Chondrocyte (in vitro differentiated cells): ENCODE data around the gene TSPAN7. TPM values are rescaled to one million over a fixed set of nuclear protein-coding genes. Genes with fewer than 3 reads are reported as not detected.

Experiments used
- DNase-seq: peaks from one replicate; pipeline ENCODE4 v3.0.0; 2021; ENCODE audit warnings: mixed read lengths, low spot score
- H3K27ac Mint-ChIP-seq: one replicate; pipeline ENCODE4 v1.8.0; 2021; ENCODE audit warnings: mild to moderate bottlenecking, moderate library complexity, mixed read lengths; ENCODE audit not compliant: unreplicated experiment
- H3K27me3 Mint-ChIP-seq: 2 replicates; pipeline ENCODE4 v1.8.0; 2021; ENCODE audit warnings: low read depth, mixed read lengths
- H3K36me3 Mint-ChIP-seq: 2 replicates; pipeline ENCODE4 v1.8.0; 2021; ENCODE audit warnings: low read depth, mixed read lengths
- H3K4me1 Mint-ChIP-seq: 2 replicates; pipeline ENCODE4 v1.8.0; 2021; ENCODE audit warnings: low read depth, mild to moderate bottlenecking, mixed read lengths
- H3K4me3 Mint-ChIP-seq: one replicate; pipeline ENCODE4 v1.8.0; 2021; ENCODE audit warnings: mild to moderate bottlenecking, moderate library complexity, mixed read lengths; ENCODE audit not compliant: unreplicated experiment
- H3K9me3 Mint-ChIP-seq: 2 replicates; pipeline ENCODE4 v1.8.0; 2021; ENCODE audit warnings: low read depth, mixed read lengths
- CTCF ChIP-seq: fragments of 200-600 bp; sonication (generic); IDR thresholded peaks from 2 replicates; pipeline ENCODE4 v1.5.0; 2021; ENCODE audit warnings: antibody characterized with exemption, mild to moderate bottlenecking, moderate library complexity
- total RNA-seq: library from RNA; stranded (reverse); gene quantifications from 3 replicates; pipeline ENCODE4 v1.2.1, GENCODE V29; 2021

The TSPAN7 gene
- total RNA-seq, 1 donor from 2014 or later = not detected

DNA sequence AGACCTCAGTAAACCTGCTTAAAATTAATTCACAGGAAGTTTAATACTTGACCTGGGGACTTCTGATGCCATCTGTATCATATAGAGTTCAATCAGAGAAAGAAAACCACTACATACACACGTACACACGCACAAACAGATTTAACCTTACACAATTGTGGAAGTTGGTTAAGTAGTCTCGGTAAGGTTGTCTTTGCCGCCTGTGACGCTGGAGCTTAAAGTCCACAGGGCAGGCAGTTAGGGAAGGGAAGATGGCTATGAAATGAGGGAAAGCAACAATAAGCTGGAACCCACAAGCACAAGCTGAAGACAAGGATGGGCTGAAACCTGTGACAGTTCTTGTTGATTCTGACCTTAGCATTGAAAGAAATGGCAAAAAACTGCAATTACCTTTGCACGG, 41.7 kb upstream of the TSPAN7 start:
- no peaks in the 10 kb centered on the region for H3K4me1 Mint-ChIP-seq
- no peak overlapping the region for H3K4me3 Mint-ChIP-seq
- H3K36me3 Mint-ChIP-seq = no peaks in the 10 kb centered on the region
- no peaks in the 10 kb centered on the region for H3K27me3 Mint-ChIP-seq
- no peak for DNase-seq
- H3K27ac Mint-ChIP-seq = no peak overlapping the region
- no peak for TF ChIP-seq CTCF
- peaks cover 13% of the 10 kb centered on the region for H3K9me3 Mint-ChIP-seq

GRCh38 chrX:38538134-38538533, 23.2 kb upstream of the TSPAN7 start:
- no peaks in the 10 kb centered on the region for H3K36me3 Mint-ChIP-seq

DNA sequence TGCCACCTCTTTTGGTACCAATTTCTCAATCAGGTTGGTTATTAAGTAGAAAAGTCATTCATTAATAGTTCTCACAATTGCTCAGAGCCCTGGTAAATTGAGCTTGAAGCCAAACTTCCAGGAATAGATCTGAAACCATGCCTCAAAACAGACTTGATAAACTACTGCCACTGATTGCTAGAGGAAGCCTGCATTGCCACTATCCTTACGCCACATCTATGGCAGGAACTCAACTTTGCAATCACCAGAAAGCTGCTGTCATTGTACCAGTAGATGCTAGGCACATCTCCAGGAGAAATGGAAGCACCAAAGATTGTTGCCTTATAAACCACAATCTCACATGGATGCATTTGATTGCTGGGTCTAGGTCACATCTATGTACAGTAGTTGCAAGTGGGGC, 21.6 kb upstream of the TSPAN7 start:
- Mint-ChIP-seq H3K4me1 (no peaks in the 10 kb centered on the region), H3K27me3 (no peaks in the 10 kb centered on the region), H3K9me3 (peaks cover 15% of the 10 kb centered on the region), H3K27ac (no peak overlapping the region), H3K36me3 (no peaks in the 10 kb centered on the region), H3K4me3 (no peak overlapping the region)
- TF ChIP-seq CTCF = no peak
- no peak for DNase-seq

More at GRCh38 chrX:38538134-38538533, 23.2 kb upstream of the TSPAN7 start:
- H3K27me3 Mint-ChIP-seq = no peaks in the 10 kb centered on the region
- H3K9me3 Mint-ChIP-seq = peaks cover 19% of the 10 kb centered on the region
- TF ChIP-seq CTCF = no peak
- no peak overlapping the region for H3K27ac Mint-ChIP-seq
- H3K4me3 Mint-ChIP-seq = no peak overlapping the region
- no peak for DNase-seq
- H3K4me1 Mint-ChIP-seq = no peaks in the 10 kb centered on the region

DNA sequence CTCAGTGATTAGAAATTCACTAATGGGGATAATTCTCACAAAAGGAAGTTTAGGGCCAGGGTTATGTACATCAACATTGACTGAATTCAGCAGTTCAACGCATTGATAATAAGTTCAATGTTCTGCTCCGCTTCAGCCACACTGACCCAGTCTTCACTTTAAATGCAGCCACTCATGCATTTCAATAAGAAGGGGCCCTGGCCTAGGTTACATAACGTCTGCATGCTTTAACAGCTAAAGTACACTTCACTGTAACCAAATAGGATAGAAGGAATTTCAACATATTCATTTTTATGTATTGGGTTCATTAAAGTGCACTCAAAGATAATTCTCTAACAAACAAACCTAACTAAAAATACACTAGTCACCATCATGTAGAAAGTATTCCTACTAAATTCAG, 12.8 kb upstream of the TSPAN7 start:
- no peaks in the 10 kb centered on the region for H3K27me3 Mint-ChIP-seq
- peaks cover 25% of the 10 kb centered on the region for H3K9me3 Mint-ChIP-seq

GRCh38 chrX:38552721-38553120, 8.6 kb upstream of the TSPAN7 start:
- Mint-ChIP-seq H3K4me1 (peaks cover 2% of the 10 kb centered on the region), H3K27me3 (peaks cover 3% of the 10 kb centered on the region), H3K4me3 (no peak overlapping the region), H3K36me3 (no peaks in the 10 kb centered on the region), H3K27ac (no peak overlapping the region), H3K9me3 (peaks cover 22% of the 10 kb centered on the region)
- TF ChIP-seq CTCF = no peak
- DNase-seq = no peak

More for the DNA sequence above, 12.8 kb upstream of the TSPAN7 start:
- peaks cover 2% of the 10 kb centered on the region for H3K4me1 Mint-ChIP-seq
- TF ChIP-seq CTCF = no peak
- H3K36me3 Mint-ChIP-seq = no peaks in the 10 kb centered on the region
- H3K4me3 Mint-ChIP-seq = no peak overlapping the region
- no peak overlapping the region for H3K27ac Mint-ChIP-seq
- no peak for DNase-seq
